ENCODE results near the gene IKZF1.

Gene IKZF1

DNA sequence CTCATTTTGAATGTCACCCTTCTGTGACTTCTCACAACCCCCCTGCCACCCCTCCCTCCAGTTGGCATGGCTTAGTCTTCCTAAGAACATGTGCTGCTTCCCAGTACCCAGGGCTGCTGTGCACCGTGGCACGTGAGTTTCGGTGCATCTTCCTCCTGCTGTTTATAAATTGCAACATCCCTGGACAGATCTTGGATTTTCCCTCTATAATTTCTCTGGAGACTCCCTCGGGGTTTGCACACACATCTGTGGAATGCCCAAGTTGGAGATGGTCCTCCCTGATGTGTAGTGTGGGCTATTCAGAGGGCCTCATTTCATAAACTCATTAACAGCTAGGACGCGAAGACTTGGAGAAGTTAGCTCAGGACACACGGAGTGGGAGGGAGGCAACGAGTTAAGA lies 52.9 kb downstream of the IKZF1 start:
- DNase-seq = no peak

- no peak for DNase-seq
Observed at GRCh38 chr7:50358041-50358705, 53.7 kb downstream of the IKZF1 start.

DNA sequence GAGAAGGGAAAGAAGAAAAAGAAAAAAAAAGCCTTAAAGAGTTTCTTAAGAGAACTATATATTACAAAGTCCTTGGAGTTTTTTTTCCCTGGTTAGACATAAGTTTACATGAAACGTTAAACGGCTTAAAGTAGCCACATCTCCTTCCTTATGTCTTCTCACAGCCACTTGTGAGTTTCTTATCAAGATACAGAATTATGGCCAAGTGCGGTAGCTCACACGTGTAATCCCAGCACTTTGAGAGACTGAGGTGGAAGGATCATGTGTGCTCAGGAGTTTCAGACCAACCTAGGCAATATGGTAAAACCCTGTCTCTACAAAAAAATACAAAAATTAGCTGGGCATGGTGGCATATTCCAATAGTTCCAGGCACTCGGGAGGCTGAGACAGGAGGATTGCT lies 54.3 kb downstream of the IKZF1 start:
- no peak for DNase-seq

DNA sequence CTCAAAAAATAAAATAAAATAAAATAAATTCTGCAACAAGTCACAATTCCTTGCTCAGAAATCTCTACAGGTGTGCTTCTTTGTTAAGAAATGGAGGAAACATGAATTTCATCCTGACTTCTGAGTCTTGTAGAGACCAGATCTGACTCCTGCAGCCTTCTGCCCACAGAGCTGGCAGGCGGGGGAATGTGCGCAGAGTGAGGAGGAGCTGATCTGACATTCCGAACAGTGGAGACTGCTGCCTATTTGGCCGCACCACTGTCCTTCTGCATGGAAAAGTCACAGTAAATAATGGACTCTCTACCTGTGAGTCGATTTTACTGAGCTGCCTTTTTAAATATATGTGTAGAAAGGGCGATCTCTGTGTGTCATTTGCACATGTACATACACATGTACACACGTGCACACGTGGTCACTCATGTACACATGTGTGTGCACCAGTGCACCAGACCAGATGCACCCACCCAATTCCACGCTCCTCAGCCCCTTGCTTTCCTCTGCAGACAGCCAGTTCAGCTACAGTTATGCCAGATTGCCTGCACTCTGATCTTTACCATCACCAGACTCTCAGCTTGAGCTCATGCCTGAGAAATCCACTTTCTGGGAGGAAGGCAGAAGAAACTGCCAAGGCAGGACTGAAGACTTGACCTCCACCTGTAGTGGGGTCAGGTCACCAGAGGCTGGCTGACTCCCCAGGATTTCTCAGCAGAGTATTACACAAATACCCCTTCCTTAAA lies 54.9 kb downstream of the IKZF1 start:
- DNase-seq = no peak

DNA sequence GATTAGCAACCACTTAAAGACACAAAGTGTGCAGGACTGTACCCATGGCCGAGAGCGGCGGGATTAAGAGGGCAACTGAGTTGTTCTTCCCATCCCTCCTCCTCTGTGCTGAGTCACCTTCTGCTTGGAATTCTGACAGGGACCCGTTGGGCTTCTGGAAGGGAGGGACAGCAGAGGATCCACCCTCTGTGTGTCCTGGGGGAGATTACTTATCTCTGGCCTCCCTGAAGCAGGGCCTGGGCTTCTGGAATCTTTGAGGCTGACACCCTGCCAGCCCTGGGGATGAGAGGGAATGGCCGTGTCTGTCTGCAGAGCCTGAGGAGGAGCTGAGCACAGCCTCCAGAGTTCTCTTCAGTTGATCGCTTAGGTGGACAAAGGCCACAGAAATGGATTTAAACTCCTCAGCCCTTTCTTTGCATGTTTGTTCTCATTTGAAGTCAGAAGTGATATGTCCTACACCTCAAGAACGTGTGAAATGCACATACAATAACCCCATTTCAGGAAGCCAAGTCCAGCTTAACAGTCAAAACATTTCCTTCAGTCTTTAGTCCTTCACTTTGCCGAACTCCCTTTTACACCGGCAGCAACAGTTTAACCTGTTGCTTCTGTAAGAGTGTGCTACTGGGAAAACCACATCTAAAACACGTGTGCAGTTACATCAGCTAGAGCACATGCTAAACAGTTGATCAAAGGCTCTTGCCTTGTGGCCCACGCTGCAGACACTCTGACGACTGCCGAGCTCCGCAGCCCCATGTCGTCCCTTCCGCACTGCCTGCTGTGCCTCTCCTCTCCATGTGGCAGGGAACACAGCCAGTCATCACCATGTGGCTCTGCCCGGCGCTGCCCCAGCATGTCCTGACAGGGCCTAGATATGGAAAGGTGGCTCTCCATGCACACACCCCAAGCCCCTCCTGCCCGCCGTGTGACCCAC lies 55.7 kb downstream of the IKZF1 start:
- DNase-seq = peak; percentile 83 to 88

DNA sequence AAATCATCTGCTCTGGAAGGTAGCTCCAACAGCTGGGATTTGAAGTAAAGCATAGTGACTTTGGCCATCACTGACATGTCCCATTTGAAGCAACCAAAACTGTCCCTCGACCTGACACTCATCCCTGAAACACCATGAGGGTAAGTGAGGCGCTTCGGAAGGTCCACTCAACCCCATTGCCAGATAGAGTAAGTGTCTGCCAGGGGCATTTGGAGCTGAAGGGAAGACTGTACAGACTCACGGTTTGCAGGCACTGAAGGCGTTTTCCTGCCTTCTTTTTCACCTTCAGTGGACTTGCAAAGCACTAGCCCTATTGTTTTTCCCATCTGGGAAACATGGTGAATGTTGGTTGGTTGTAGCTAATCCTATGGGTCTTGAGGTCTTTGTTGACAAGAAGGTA lies 57.6 kb downstream of the IKZF1 start:
- DNase-seq = no peak

DNA sequence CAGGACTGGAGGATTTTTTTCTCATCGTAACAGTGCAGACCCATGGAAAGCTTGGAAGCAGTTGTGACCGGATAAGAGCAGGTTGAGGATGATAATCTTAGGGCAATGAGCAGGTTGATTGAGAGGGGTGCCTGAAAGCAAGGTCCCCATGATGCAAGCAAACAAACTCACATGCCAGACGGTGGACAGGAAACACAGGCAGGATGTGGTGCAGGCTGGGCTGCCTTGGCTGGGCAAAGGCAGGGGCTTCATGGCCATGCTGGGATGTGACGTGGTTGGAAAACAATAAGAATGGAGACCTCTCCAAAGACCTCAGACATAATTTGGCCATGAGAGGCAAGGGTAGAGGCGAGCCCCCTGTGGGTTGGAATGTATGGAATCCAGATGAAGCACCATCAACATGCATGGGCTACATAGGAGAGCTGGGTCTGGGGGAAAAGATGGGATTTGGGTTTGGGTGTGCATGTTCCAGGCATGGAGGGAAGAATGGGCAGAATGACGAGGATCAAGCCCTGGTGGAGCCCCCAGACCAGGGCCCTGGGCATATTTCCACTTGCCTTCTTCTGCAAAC lies 58.3 kb downstream of the IKZF1 start:
- DNase-seq = peak; percentile 76 to 77

GRCh38 chr7:50363327-50364060 lies 59.0 kb downstream of the IKZF1 start:
- peak; percentile 49 to 61 for DNase-seq

- no peak for DNase-seq
Observed at GRCh38 chr7:50364645-50365044, 60.1 kb downstream of the IKZF1 start.

GRCh38 chr7:50366311-50366710 lies 61.8 kb downstream of the IKZF1 start:
- DNase-seq = no peak

GRCh38 chr7:50367100-50367499 lies 62.6 kb downstream of the IKZF1 start:
- DNase-seq = peak; percentile 38 to 54

GRCh38 chr7:50367570-50367969 lies 63.1 kb downstream of the IKZF1 start:
- DNase-seq = no peak

DNA sequence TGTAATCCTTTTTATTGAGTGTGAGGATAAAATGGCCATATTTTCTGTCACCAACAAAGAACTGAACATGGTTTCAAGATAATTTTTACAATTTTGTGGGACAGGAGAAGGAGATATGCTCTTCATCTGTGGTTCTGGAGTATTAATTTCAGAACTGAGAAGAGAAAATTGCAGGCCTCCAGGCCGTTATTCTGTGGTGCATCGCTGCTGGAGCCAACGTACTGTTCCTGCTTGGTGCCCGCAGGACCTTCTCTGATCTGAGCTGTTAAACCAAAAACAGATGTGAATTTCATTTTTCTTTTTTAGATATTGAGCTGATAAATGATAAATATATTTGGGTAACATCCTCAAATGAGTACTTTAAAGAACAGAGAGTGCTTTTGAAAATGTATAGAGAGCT lies 63.9 kb downstream of the IKZF1 start:
- no peak for DNase-seq

DNA sequence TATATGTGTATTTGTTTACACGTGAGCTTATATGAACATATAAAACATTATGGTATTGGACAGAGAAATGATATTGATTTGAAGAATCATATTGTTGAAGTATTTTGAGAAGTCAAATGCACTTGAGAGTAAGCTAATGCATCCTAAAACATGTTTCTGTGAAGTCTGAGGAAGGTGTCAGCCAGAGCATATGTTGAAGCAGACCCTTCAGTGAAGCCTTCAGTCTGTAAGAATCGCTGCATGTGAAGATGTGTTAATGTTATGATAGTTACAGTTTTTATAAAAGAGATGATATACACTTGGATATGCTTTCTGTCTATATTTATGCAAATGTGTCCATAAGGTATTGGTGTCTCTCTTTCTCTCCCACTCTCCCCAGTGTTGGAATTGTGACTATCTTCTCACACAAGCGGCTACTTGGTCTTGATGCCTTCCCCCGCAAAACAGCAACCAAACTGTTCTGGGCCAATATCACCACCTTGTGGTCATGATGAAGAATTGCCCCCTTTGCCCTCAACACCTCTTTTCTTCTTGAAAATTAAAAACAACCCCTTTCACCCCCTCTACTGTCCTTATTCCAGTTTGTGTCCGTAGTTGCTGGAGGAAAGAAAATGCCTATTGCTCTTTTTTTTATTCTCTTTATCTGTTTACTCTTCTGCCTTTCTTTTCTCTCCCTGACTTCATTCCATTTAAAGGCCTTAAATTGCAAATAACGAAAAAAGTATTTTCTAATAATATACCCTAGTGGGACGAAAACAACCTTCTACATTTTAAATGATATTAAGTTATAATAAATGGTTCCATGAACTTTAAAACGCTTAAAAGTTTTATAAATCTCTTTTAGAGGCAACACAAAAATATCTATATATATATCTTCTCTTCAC lies 64.9 kb downstream of the IKZF1 start:
- DNase-seq = peak; percentile 70 to 83

DNA sequence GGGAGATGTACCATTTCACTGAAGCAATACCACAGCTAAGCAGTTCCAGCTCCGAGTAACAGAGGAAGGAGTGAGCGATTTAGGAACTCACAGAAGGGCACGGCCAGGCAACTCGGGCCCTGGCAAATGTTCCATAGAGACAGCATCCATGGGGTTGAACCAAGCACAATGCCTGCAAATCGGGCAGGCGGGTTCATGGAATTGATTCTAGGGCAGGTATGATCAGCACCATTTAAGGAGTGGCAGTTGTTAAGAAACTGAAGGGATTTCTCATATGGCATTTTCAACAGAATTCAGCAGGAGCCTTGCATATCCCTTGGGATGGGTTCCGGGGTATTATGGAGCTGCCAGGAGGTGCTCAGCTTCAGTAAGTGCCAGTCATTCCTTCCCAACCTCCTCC lies 66.4 kb downstream of the IKZF1 start:
- DNase-seq = no peak

DNA sequence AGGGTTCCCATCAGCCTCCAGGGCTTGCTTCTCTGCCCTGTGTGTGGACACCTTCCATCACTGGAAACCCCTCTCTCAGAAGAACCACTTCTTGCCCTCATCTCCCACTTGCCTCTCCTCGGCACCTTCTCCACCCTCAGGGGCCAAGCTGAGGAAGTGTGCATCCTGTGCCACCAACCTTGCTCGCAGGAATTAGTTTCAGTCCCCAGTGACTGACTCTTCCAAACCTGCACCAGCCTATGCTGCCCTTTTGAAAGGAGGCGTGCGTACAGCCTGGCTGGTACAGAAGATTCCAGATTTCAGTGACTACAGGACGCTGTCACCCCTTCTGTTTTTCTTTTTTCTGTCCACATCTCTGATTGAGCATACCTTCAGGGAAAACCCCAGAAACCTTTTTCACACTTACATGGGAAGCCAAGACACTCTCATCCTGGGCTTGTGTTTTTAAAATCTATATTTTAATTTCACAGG lies 67.1 kb downstream of the IKZF1 start:
- DNase-seq = no peak

DNA sequence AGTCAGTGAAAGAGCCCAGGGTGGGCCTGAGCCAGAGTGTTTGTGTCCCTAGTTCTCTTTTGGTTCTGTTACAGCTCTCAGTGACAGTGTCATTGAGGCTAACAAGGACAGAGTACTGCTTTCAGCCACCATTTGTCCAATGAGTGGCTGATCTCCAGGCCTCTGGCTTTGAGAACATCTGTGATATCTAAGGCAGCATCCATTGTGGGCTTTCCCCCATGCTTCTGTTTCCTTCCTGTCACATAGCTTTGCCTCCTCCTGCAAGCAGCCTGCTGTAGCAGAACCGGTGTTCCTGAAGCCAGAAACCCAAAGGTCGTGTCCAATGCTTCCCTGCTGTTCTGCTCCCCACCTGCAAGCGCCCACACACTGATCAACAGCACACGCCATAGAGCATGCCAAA lies 68.4 kb downstream of the IKZF1 start:
- DNase-seq = no peak

- DNase-seq = no peak
Observed at GRCh38 chr7:50376056-50376820, 71.7 kb downstream of the IKZF1 start.

GRCh38 chr7:50377356-50377755 lies 72.8 kb downstream of the IKZF1 start:
- no peak for DNase-seq

DNA sequence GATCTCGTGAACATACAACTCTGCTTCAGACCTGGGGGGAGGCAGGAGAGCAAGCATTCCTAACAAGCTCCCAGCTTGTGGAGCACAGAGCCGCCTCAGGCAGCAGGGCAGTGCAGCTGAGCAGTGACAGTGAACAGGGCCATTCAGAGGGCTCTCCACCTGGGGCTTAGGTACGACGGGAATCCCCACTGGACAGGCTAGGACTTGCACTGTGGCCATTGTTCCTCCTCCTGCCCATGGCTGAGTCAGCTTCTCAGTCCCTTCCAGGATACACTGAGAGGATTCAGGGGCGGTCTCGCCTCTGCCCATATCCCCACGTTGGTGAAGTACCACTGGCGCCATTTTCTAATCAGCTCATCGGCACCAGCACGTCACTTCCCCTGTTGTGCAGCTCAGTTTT lies 74.6 kb downstream of the IKZF1 start:
- no peak for DNase-seq

GRCh38 chr7:50379539-50379938 lies 75.0 kb downstream of the IKZF1 start:
- no peak for DNase-seq
